Choroid plexus epithelial cell (primary cell): ENCODE measurements around the gene BRICD5.

Experiments
- DNase-seq: peaks from one replicate; pipeline ENCODE4 v3.0.0-alpha.2; 2010; ENCODE audit warnings: low read depth
- H3K4me3 ChIP-seq: 2 replicates; pipeline ENCODE4 v1.5.1; 2011; ENCODE audit warnings: low read depth, mild to moderate bottlenecking, control low read depth, low read length, moderate library complexity
- CTCF ChIP-seq: conservative IDR thresholded peaks from 2 replicates; pipeline ENCODE4 v1.5.1; 2011; ENCODE audit warnings: low read depth, mild to moderate bottlenecking, control low read depth, inconsistent platforms, low read length, moderate library complexity

BRICD5 gene

GRCh38 chr16:2179576-2179975, 31.1 kb downstream of the BRICD5 start:
- no peak for TF ChIP-seq CTCF
- no peak overlapping the region for H3K4me3 ChIP-seq
- DNase-seq = no peak

- TF ChIP-seq CTCF = no peak
- no peak overlapping the region for H3K4me3 ChIP-seq
- DNase-seq = no peak
Observed at GRCh38 chr16:2179107-2179501, 31.6 kb downstream of the BRICD5 start.

GRCh38 chr16:2178321-2179106, 32.1 kb downstream of the BRICD5 start:
- TF ChIP-seq CTCF = no peak
- H3K4me3 ChIP-seq = no peak overlapping the region
- DNase-seq = peak; percentile 62

DNA sequence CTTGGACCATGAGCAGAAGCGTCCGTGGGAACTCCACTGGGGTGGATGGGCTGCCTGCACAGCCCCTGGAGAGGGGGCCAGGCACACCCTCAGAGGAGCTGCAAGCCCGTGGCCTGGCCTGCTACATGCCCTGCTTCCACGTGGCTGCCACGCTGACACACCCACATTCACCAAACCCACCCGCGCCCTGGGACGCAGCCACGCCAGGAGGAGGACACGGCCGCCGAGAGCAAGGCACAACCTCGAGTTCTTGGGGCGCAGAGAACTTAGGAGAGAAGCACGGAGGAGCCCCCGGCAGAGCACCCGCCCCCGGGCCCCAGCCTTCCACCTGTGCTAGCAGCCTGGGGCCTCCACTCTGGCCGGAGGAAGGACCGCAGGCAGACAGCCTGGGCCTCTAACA, 33.1 kb downstream of the BRICD5 start:
- DNase-seq = no peak
- H3K4me3 ChIP-seq = no peak overlapping the region
- TF ChIP-seq CTCF = no peak

GRCh38 chr16:2177101-2177500, 33.6 kb downstream of the BRICD5 start:
- H3K4me3 ChIP-seq = no peak overlapping the region
- TF ChIP-seq CTCF = no peak
- DNase-seq = no peak

- TF ChIP-seq CTCF = no peak
- H3K4me3 ChIP-seq = no peak overlapping the region
- no peak for DNase-seq
Observed at GRCh38 chr16:2176047-2176446, 34.6 kb downstream of the BRICD5 start.

- DNase-seq = no peak
- no peak overlapping the region for H3K4me3 ChIP-seq
- TF ChIP-seq CTCF = no peak
Observed at GRCh38 chr16:2175454-2175853, 35.2 kb downstream of the BRICD5 start.
